Stimulated activated CD4-positive, alpha-beta T cell treated with anti-CD3 and anti-CD28 coated beads, Interleukin-12 subunit alpha, Interleukin-12 subunit beta, amount 100 ng/mL, for 4 hours (primary cell): ENCODE results near the gene NUF2.
"Not testable (repeated sequence)": the region's sequence is repeated elsewhere in the genome, so short reads cannot be mapped to it uniquely, and the experiment has no call there.

Experiments used
- DNase-seq: peaks from one replicate; pipeline ENCODE4 v3.0.0-alpha.2; 2020

Gene NUF2

DNA sequence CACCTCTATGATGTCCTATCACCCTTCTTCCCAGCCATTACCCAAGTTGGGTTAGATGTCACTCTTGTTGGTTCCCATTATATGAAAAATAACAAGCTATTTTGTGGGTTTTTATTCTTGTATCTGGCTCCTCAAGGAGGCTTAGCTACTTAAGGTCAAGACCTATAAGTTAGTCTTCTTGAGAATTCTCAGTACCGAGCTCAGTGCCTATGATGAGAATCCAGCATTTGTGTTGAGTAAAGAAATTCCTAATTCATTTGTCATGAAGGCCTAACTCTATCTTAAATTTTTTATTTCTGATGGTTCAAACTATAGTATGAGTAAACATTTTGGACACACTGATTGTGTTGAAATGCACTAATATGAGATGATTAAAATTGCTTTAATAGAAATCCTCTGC lies 15.9 kb downstream of the NUF2 start:
- DNase-seq, result no peak

DNA sequence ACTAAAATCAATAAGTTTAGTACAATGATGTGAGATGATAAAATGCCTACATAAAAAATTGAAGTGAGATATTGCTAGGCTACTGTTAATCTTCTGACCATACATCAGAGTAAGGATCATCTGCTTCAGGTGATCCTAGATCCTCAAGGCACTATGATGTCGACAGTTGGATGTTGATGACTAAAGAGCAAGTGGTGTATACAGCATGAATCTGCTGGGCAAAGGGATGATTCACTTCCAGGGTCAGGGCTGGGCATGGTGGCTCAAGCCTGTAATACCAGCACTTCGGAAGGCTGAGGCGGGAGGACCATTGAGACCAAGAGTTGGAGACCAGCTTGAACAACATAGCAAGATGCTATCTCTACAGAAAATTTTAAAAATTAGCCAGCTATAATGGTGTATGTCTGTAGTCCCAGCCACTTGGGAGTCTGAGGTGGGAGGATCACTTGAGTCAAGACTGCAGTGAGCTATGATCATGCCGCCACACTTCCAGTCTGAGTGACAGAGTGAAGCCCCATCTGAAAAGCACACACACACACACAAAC lies 24.6 kb downstream of the NUF2 start:
- no peak for DNase-seq

DNA sequence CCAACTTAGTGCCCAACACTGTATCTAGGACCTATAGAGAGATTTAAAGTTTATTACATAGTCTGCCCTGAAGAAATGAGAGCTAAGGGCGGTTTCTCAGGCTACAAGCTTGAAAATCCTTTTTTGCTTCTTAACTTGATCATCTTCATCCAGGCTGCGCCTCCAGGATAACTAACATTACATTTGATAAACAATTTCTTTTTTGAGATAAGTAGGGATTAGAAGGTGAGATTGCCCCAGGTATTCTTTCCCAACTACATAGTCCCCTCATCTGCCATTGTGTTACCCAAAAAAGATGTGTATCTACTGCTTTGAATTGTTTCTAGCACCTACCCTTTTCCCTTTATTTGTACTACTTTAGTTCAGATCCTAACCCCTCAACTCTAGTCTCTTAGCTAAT lies 25.4 kb downstream of the NUF2 start:
- no peak for DNase-seq

DNA sequence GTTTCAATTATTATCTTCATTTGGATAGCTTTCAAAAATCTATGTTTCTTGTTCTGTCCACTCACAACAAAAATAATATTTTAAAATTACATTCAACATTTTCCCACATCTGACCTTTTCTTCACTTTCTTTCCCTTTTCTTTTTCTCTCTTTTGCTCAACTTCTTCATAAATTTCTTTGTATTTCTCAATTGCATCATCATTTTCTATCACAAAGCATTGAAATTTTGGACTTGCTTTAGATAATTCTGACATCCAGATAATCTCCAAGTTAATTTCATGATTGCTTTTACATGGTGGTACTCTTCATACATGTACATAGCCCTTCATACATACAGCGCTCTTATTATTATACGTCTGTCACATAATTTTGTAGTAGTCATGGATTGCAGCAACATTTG lies 30.2 kb downstream of the NUF2 start:
- DNase-seq, result no peak

DNA sequence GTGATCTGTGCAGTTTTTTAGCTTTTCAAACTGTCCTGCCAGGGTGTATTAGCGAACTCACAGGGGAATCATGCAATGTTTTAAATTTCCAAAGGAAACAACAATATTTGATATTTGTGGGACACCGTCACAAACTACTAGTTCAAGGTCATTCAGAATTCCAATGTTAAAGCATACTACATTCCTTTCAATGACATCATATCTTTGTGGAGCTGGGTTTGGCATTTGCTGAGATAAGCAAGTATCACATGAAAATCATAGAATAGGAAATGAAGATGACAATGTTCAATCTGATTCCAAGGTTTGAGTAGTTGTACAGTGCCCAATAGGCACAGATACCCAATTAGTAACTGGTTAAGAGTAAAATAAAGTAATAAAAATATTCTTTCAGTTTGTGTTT lies 35.6 kb downstream of the NUF2 start:
- DNase-seq, result no peak

DNA sequence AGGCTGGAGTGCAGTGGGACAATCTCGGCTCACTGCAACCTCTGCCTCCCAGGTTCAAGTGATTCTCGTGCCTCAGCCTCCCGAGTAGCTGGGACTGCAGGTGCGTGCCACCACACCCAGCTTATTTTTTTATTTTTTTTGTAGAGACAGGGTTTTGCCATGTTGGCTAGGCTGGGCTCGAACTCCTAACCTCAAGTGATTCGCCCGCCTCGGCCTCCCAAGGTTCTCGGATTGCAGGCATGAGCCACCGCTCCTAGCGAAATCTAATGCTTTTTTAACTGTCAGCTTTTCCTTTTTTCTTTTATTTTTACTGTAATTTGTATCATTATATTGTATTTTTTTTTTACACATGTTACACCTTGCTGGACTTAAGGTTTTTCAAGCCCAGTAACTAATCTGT lies 36.4 kb downstream of the NUF2 start:
- not testable (repeated sequence) for DNase-seq

DNA sequence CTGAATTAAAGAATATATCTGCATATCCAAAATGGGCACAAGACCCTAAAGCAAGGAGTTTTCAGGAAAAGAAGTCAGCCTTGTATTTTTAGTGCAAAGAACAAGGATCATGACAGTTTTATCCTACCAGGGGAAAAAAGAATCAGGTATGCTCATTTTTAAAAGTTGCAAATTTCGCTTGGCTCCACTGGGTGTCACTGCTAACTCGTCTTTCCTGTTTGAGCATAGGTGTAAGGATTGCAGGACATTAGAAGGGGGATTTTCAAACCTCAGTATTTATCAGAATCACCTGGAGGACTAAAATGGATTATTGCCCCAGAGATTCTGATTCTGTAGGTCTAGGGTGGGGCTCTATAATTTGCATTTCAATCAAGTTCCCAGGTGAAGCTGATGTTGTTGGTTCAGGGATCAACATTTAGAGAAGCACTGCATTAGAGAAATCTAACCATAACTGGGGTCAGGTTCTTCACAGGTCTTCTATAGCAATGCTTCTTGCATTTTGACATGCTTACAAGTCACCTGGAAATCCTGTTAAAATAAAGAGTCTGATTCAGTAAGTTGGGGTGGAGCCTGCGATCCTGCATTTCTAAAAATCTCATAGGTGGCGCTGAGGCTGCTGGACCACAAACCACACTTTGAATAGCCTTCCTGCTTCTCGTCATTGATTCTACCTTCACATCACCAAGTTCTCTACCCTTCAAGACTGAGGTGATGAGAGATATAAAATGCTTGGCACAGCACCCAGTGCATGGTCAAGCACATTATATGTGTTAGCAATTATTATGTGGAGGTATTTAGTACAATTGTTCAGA lies 39.6 kb downstream of the NUF2 start:
- no peak for DNase-seq

DNA sequence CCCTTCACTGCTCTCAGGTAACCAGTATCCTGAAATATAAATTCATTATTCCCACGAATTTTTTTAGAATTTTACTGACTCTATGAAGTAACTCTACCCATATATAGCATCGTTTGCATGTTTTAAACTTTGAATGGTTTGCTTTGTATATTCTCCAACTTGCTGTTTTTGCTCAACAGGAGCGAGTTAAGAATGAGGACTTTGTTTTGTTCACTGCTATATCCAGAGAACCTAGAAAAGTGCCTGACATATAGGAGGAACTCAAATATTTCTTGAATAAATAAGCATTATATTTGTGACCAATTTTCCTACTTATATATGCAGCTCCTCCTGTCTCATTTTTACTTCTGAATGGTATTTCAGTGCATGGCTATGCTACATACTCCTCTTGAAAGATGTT lies 43.4 kb downstream of the NUF2 start:
- DNase-seq, result no peak

DNA sequence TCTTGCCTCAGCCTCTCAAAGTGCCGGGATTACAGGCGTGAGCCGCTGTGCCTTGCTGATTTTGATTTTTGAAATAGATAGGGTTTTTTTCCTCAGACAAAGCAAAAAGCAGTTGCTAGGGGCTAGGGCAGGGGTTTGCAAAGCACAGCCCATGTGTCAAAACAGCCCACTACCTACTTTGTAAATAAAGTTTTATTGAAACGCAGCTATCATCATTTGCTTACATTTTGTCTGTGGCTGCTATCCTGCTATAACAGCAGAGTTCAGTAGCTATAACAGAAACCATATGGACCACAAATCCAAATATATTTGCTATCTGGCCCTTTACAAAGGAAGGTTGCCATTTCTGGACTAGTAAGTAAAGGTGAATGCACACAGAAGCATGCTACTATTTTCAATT lies 44.8 kb downstream of the NUF2 start:
- DNase-seq, result no peak

DNA sequence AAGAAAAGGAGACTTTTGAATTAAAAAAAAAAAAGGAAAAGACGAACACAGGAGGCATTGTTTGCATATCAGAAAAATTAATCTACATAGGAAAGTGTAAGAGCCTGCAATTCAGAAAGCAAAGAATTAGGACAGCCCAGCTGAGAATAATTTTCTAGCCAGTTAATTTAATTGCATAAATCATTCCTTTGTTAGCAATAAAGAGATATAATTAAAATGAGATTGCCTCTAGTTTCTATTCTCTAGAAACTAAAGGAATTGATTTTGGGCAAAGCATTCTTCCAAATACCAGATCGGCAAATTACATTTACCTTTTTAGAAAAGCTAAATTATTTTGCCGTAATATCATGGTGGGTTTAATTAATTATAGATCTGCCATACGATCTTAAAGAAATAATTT lies 46.0 kb downstream of the NUF2 start:
- no peak for DNase-seq

DNA sequence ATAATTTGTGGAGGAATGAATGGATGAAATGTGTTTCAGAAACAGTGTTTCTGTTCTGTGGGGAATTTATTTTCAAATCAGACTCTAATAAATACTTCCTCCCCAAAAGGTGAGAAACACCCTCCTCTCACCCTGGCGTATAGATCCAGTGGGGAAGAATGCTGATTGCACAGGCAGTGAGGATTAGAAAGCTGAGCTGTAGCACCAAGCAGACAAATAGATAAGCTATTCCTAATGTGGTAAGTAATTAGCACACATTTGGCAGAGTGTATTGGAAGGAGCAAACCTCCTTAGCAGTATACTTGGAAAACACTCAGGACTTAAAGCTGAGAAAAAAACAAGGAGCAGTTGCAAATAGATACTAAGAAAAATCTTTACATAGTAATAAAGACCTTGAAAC lies 50.8 kb downstream of the NUF2 start:
- DNase-seq, result no peak

DNA sequence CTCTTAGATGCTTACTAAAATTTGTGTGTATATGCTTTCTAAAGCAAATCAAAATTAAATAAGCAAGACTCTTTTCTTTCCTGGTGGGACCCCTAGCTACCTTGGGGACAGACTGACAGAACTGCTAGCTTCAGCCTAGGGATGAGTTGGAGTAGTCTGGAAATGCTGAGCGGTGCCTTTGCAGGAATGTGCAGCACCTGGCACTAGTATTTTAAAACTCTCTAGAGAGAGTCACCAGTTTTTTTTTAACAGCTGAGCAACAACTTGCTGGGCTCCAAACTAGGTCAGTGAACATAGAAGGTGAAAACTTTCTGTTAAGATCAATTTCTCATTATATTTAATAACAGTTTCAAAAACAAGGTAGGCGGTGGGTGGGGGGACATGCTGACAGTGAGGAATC lies 56.8 kb downstream of the NUF2 start:
- DNase-seq, result no peak

DNA sequence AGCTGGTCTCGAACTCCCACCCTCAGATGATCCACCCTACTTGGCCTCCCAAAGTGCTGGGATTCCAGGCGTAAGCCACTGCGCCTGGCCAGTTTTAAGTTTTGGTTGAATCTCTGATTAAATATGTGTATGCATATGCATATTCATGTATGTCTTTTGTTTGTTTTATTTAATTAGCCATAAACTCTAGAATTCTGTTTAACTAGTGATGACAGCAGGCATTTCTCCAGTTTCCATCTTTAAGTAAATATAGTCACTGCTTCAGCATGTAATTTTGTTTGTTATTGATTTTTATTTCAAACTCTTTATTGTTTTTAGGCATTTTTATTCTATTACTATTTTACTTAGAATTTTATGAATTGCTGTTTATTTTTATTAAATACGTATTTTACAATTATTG lies 58.0 kb downstream of the NUF2 start:
- no peak for DNase-seq

DNA sequence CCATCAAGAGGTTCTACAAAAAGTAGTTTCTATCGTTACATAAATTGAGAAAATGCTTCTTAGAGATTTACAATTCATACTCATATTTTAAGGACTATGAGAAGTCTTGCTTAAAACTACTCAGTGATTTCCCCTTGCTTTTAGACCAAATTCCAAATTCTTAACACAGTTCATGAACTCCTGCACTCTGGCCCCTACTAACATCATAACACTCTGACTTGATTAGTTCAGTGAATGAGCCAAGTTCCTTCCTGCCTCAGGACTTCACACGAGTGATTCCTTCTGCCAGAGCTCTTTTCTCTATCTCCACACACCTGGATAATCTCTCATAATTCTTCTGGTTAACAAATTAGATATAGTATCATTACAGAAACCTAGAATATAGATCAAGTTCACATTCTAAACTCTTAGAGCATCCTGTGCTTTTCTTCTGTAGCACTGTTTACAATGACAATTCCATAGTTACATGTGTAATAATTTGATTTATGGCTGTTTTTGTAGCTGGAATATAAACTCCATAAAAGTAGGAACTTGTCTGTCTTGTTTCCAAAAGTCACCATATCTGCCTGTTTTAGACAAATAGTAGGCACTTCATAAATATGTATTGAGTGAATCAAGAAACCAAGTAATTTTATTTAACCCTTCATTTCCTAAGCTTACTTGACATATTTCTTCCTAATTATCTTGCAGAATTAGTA lies 59.9 kb downstream of the NUF2 start:
- DNase-seq, result no peak

DNA sequence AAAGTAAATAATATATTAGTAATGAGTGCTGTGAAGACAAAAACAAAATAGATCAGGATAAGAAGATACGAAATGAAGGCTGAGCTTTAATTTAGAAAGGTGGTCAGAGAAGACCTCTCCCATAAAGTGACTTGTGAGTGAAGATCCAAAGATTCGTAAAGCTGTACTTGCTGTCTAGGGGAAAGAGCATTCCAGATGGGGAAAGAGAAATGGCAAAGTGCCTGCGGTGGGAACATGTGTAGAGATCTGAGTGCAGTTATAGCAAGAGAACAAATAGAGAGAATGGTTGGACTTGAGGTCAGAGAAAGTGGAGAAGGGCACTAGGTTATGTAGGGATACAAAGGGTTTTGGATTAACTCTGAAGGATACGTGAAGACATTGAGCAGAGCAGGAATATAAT lies 60.6 kb downstream of the NUF2 start:
- DNase-seq, result no peak

DNA sequence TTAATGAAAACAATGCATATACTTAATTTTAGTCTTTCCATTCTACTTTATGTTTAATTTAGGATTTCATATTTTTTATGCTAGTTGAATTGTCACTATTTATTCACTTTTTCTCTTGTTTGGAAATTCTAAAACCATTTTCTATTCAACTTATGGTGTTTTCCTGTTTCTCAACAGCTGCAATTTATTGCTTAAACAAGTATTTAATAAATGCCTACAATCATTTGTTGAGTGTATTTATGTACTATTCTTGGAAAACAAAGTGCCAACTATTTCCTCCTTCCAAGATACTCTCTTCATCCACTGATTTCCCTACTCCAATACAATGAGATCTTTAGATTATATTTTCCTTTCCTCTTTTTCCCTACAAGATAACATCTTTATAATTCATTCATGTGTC lies 65.4 kb downstream of the NUF2 start:
- DNase-seq, result no peak

DNA sequence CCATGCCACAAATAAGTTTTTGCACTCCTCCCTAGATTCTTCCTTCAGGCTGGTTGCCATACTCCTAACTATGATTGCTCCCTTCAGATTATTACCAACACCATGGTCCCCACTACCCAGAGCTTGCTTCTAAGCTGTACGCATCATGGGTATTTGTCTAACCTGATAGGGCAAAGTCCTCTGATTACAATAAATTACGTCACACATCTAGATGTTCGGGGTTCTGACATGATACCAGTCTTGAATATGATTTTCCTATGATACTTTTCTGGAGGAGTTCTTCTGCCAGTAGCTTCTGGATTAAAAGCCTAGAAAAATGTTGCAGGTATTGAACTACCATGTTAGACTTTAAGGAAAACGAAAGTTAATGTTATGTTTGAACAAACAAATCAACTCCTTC lies 67.2 kb downstream of the NUF2 start:
- no peak for DNase-seq

DNA sequence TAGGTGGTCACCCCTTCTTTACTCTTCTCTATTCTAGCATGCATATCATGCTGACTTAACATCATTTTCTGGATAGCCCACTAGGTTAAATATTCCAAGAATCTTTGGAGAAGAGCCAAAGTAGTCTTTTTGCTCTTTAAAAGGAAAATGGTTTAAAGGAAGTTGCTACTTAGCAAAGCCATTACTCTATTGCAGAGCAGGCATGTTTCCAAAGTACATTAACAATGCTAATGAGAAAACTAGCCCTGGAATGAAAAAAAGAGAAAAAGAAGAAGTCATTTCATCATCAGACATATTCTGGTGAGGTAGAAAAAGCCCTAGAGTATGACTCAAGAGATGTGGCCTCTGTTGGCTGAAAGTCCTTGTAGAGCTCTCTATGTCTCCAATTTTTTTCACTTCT lies 74.0 kb downstream of the NUF2 start:
- no peak for DNase-seq

DNA sequence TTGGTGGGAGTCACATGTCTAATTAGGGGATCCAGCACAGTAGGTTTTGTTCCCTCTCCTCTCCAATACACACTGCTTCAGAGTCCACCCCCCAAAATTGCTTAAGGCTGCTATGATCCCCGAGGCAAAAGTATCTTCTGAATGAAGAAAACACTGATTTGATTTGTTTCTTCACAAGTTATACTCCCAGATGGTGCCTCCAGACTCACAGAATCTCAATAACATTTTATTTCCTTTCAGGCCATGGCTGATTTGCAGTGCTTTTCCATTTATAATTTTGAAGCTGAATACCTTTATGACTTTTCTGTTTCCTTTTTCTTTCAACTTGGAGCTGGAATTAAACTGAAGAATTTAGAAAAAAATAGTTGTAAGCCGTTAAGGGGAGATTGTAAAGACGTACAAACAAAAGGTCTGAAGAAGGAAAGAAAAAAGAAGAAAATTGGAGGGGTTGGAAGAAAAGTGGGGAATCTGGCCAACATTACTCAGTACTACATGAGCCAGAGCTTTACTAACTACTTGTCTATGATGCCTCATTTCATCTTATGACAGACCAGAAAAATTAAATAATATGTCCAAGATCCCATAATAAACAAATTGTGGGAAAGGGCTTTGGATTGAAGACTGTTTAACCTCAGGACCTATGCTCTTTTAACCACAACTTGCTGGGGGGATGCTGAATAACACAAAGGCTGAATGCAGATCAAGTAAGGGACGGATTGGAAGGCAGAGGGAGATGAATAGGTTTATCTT lies 75.9 kb downstream of the NUF2 start:
- DNase-seq, result no peak

DNA sequence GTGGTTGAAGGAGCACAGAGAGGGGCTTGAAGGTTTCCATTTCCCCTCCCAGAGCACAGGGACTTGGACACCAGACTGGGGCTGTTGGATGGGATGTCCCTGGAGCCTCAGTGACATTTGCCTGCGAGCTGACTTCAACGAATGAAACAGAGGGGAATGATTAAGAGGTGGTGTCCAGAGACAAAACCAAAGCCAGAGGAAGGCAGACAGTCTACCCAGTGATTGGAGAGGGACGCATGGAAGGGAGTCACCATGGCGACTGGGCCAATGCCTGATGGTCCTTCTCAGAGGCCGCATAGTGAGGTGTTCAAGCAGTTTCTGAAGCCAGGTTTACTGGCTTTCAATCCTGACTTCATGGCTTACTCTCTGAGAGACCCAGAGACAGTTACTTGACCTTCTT lies 77.2 kb downstream of the NUF2 start:
- no peak for DNase-seq

DNA sequence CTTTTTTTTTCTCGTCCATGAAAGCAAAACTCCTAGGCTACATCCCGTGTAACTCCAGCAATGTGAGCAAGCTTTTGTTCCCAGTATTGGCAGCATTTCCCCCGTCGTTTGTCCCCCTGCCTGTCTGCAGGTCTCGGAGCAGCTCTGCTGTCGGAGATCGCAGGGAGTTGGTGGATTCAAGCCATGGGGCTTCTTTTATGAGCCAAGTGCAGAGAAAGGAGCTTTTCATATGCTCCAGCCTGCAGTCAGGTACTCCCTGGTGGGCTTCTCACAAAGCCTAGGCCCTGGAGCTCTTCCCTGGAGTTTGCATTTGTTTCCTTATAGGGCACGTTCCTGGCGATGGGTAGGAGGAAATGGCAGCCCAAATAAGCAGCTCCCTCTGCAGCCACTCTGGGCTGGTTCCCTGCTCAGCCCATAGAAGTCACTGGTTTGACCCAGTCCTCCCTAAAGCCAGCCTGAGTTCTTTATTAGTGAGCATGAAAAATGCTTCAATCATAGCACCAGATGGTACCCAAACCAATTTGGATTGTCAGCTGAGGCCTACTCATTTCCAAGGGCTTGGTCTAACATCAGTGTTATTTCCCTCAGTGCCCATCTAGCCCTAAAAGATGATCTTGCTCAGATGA lies 78.3 kb downstream of the NUF2 start:
- no peak for DNase-seq

DNA sequence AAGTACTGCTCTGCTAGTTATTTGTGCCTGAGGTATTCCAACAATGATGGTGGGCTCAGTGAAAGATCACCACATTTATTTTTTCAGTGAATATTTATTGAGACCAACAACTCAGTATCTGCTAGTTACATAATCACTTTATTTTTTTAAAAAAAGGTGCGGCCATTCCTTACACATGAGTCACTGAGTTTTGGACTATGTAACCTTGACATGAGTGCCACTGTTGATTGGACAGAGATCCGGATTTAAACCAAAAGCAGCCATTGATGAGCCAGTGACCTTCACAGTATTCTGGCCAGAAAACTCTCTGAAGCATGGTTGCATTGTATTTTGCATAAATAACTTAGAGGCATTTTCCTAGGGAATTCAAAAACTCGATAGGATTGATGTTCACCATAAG lies 79.5 kb downstream of the NUF2 start:
- no peak for DNase-seq
